Thyroid gland (tissue), 4 donors: ENCODE results near the gene FYB1. TPM values are rescaled to one million over a fixed set of nuclear protein-coding genes. Genes with fewer than 3 reads are reported as not detected.

Source experiments
- DNase-seq, 2 donors: peaks; one replicate each; pipeline ENCODE4 v3.0.0-alpha.2; 2019
- H3K27ac ChIP-seq, 3 donors: fragments of 200-600 bp; sonication (generic); 1 replicate in 2 of 3; 2 replicates in 1 of 3; pipeline ENCODE4 v1.5.1; 2016 to 2019; ENCODE audit warnings: mild to moderate bottlenecking in 1 of 3, moderate library complexity in 1 of 3
- H3K27me3 ChIP-seq: fragments of 200-600 bp; sonication (generic); one replicate; pipeline ENCODE4 v1.5.1; 2019
- H3K36me3 ChIP-seq, 2 donors: fragments of 200-600 bp; sonication (generic); one replicate each; pipeline ENCODE4 v1.5.1; 2016 to 2019
- H3K4me1 ChIP-seq, 2 donors: fragments of 200-600 bp; sonication (generic); one replicate each; pipeline ENCODE4 v1.5.1; 2017 to 2019
- H3K4me3 ChIP-seq, 3 donors: fragments of 200-600 bp; sonication (generic); replicated peaks in 1 of 3; 1 replicate in 2 of 3; 2 replicates in 1 of 3; pipeline ENCODE4 v1.5.1; 2016; ENCODE audit warnings: mild to moderate bottlenecking in 1 of 3
- H3K9me3 ChIP-seq: fragments of 200-600 bp; sonication (generic); one replicate; pipeline ENCODE4 v1.5.1; 2017
- CTCF ChIP-seq, 6 experiments: fragments of 200-600 bp in 3 of 6; fragments of 450-650 bp in 3 of 6; sonication (generic) in 3 of 6; IDR thresholded peaks; one replicate each; pipeline ENCODE4 v1.5.1; 2016 to 2019; ENCODE audit warnings: antibody characterized with exemption in 6 of 6, mild to moderate bottlenecking in 2 of 6, inconsistent platforms in 1 of 6, moderate library complexity in 1 of 6
- POLR2A ChIP-seq, 2 donors: fragments of 450-650 bp; IDR thresholded peaks; one replicate each; pipeline ENCODE4 v1.6.1; 2017; ENCODE audit warnings: antibody characterized with exemption in 2 of 2, mild to moderate bottlenecking in 2 of 2, moderate library complexity in 1 of 2
- WGBS, 2 donors: methylation state at CpG; one replicate each; pipeline ENCODE4 v1.1.5; 2017; 5-methylcytosine and 5-hydroxymethylcytosine counted together
- intact Hi-C: fragments of 100-400 bp; cut with DNase I; formaldehyde crosslinking; loops from one replicate; pipeline ENCODE4 v1.15.1; 2023
- total RNA-seq, 4 donors: library from RNA; depleted of rRNA; stranded (reverse); fragments of >200 nt; gene quantifications; one replicate each; pipeline ENCODE4 v1.2.3, GENCODE V29; 2016

Gene FYB1
- total RNA-seq, 4 donors from 2014 or later: 2.4 to 15.6 (median 3.7) TPM

GRCh38 chr5:39079147-39079546 lies 140.2 kb downstream of the FYB1 start:
- intact Hi-C loops: no loop called here
- TF ChIP-seq CTCF (IDR thresholded peaks at IDR 0.05): no peak
- no peak for TF ChIP-seq POLR2A (IDR thresholded peaks at IDR 0.05)
- Histone ChIP-seq H3K4me1 (no peaks in the 10 kb centered on the region), H3K27me3 (no peaks in the 10 kb centered on the region), H3K27ac (no peak overlapping the region), H3K9me3 (no peaks in the 10 kb centered on the region), H3K4me3 (no peak overlapping the region), H3K36me3 (no peaks in the 10 kb centered on the region)
- DNase-seq: no peak
- WGBS, 2 donors: 90 to 95% methylated on average over 2 of the region's 2 CpGs

- Histone ChIP-seq H3K4me1 (peaks cover 10 to 11% of the 10 kb centered on the region in 2 donors), H3K27ac (no peak overlapping the region), H3K27me3 (no peaks in the 10 kb centered on the region), H3K36me3 (no peaks in the 10 kb centered on the region), H3K9me3 (no peaks in the 10 kb centered on the region), H3K4me3 (no peak overlapping the region)
- no peak for DNase-seq
- intact Hi-C loops: no loop called here
- 74 to 77% methylated on average over 6 of the region's 6 CpGs for whole genome bisulfite sequencing, 2 donors
- no peak for TF ChIP-seq POLR2A (IDR thresholded peaks at IDR 0.05)
- TF ChIP-seq CTCF (IDR thresholded peaks at IDR 0.05): no peak
Observed at GRCh38 chr5:39076757-39077728, 142.3 kb downstream of the FYB1 start.

- Histone ChIP-seq H3K4me1 (peaks cover 11 to 17% of the 10 kb centered on the region in 2 donors), H3K9me3 (no peaks in the 10 kb centered on the region), H3K4me3 (no peak overlapping the region), H3K36me3 (no peaks in the 10 kb centered on the region), H3K27ac (no peak overlapping the region), H3K27me3 (no peaks in the 10 kb centered on the region)
- no peak for TF ChIP-seq POLR2A (IDR thresholded peaks at IDR 0.05)
- TF ChIP-seq CTCF (IDR thresholded peaks at IDR 0.05): no peak
- 89 to 90% methylated on average over 6 of the region's 6 CpGs for WGBS, 2 donors
- intact Hi-C loops: no loop called here
- no peak for DNase-seq
Observed at GRCh38 chr5:39076101-39076756, 143.1 kb downstream of the FYB1 start.

GRCh38 chr5:39074017-39074814 lies 145.1 kb downstream of the FYB1 start, which contains the start of gene RICTOR:
TSS of gene RICTOR (minus strand) at chr5:39074399. CDS start at chr5:39074377, 22 bp downstream.
- Histone ChIP-seq H3K9me3 (no peaks in the 10 kb centered on the region), H3K4me1 (peaks cover 11 to 17% of the 10 kb centered on the region in 2 donors), H3K36me3 (no peaks in the 10 kb centered on the region), H3K27ac (peak within 1 kb of the TSS; percentile 98), H3K27me3 (no peaks in the 10 kb centered on the region), H3K4me3 (peak within 1 kb of the TSS; percentile 83 to 99 (median 92))
- DNase-seq: peak; percentile 87 to 92
- TF ChIP-seq POLR2A (IDR thresholded peaks at IDR 0.05) (peak in 1 of 2 donors; percentile 80), CTCF (IDR thresholded peaks at IDR 0.05) (no peak)
- WGBS, 2 donors: 0 to 1% methylated on average over 2 to 23 of the region's 94 CpGs
- intact Hi-C loops: no loop called here
